ENCODE data around the gene SEPTIN3.
"Not testable (repeated sequence)": the region's sequence is repeated elsewhere in the genome, so short reads cannot be mapped to it uniquely, and the experiment has no call there.

Gene SEPTIN3

DNA sequence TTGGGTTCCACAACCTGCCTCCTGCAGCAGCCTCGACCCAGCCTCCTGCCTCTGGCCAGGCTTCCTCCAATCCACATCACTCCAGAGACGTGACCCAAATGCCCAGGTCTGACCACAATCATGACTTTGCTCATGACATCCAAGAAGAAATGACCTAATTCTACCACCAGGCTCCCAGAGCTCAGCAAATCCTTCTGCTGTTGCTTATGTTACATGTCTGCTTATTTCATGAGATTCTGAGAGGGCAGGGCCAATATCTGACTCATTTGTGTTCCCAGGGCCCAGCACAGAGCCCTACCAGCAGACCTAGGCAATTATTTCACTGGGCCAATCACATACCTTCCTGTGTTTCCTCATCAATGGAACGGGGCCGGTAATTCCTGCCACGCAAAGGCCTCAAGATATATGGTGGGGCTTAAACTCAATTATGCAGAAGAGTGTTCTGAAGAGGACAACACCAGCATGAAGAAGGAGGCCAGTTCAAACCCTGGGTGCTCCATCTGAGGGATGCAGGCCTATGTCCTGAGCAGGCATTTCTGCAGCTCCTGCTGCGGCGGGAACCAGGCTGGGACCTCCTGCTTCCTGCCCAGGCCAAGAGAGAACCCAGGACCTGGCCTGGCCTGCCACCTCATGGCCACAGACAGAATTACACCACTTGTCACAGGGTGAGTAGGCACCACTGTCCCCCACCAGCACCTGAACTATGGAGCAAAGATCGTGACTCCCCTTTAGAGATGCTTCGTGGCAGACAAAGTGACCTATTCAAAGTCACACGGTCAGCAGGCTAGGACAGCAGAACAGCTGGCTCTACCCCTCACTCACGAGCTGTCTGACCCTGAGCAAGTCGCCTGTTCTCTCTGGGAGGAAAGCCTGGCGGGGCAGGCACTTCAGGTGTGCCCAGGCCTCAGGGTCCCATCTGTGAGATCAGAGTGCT is 28.1 kb upstream of the SEPTIN3 start:
- peak; percentile 66 to 70 for DNase-seq (ENCODE audit: low read depth in 2 of 2)

DNA sequence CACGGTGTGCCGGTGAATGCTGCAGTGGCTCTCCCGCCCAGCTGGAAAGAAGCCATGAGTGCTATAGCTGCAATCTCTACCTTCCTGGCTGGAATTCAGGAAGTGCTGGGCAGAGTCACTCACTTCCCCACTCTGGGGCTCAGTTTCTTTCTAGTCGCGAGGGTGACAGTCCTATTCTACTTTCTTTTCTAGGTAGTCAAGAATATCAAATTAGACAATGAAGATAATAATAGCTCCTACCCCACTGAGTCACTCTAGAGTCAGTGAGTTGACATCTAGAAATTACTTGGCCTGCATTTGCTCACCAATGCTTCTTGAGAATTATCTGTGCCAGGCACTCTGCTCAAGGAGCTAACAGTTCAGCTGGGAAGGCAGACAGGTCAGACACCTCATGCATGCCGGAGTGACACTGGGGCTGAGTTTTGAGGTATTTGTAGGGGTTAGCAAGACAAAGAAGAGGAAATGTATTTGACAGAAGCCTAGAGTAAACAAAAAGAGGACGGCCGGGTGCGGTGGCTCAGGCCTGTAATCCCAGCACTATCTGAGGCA is 25.5 kb upstream of the SEPTIN3 start:
- DNase-seq (ENCODE audit: low read depth in 2 of 2) = no peak

DNA sequence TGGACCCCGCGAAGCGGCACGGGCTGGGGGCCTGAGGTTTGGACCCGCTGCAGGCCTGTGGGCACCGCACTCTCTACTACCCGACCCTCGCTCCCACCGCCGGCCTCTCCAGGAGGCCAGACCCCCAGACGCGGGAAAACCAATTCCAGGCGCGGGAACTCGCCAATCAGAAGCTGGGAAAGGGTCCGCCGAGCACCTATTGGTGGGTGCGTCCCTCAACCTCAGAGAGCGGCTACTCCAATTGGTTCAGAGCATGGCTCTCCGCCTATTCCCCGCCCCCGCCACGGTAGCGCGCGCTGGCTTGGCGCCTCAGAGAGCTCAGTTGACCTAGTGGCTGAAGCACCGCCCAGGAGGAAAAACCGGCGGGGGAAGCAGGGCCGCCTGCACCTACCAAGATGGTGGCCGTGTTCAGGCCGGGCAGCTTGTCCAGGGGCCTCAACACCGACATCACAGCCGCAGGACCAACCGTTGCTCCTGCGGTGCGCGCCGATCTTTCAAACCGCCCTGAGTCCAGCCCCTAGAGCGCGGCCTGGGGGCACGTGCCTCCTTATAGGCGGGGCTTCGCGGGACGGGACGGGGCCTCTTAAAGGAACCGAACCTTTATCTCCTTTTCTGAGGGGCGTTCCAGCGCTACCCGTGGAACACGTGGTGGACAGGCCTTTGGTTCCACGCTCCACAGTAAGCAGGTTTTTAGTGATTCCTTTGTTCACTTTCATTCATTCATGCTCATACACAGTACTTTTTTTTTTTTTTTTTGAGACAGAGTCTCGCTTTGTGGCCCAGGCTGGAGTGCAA is 22.4 kb upstream of the SEPTIN3 start, which contains the start of gene CENPM:
Gene CENPM, minus strand, starts transcription at position 524 of the 795 bp plus-strand sequence. Its CDS starts 76 bp downstream, at position 448.
- peak; percentile 66 to 73 for DNase-seq (ENCODE audit: low read depth in 2 of 2)

DNA sequence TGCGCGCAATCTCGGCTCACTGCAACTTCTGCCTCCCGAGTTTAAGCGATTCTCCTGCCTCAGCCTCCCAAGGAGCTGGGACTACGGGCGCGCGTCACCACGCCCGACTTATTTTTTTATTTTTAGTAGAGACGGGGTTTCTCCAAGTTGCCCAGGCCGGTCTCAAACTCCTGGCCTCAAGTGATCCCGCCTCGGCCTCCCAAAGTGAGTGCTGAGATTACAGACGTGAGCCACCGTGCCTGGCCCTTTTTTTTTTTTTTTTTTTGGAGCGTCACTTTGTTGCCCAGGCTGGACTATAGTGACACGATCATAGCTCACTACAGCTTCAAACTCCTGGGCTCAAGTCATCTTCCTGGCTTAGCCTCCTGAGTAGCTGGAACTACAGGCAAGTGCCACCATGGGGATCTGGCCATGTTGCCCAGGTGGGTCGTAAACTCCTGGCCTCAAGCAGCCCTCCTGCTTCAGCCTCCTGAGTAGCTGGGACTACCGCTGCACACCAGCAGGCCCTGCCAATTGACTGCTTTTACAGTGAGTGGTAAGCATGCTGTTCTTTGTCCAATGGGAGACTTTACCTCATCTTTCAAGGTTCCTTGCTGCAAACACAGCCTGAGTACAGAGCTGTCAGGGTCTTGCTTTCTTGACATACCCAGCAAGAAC is 21.7 kb upstream of the SEPTIN3 start:
- DNase-seq (ENCODE audit: low read depth in 2 of 2) = no peak

DNA sequence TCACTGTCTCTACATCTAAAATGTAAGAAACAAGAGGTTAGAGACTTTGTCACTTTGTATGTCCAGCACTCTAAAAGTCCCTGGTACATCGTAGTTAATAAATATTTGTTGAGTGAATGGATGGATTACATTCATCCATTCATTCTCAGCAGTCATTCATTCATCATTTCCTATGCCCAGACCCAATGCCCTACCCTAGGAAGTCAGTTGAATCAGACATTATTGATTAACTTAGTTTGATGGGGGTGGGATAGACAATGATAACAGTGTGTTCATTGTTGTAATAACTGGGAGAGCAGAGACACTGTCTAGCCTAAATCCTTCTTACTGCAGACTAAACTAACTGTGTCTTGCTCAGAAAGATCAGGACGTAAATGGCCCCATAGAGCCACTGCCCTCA is 21.1 kb upstream of the SEPTIN3 start:
- no peak for DNase-seq (ENCODE audit: low read depth in 2 of 2)

DNA sequence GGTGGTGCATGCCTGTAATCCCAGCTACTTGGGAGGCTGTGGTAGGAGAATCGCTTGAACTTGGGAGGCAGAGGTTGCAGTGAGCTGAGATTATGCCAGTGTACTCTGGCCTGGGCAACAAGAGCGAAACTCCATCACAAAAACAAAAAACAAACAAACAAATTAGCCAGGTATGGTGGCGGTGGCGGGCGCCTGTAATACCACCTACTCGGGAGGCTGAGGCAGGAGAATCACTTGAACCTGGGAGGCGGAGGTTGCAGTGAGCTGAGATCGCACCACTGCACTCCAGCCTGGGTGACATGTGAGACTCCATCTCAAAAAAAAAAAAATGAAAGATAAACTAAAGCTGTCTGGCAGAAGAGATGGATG is 20.3 kb upstream of the SEPTIN3 start:
- DNase-seq (ENCODE audit: low read depth in 2 of 2) = not testable (repeated sequence)

DNA sequence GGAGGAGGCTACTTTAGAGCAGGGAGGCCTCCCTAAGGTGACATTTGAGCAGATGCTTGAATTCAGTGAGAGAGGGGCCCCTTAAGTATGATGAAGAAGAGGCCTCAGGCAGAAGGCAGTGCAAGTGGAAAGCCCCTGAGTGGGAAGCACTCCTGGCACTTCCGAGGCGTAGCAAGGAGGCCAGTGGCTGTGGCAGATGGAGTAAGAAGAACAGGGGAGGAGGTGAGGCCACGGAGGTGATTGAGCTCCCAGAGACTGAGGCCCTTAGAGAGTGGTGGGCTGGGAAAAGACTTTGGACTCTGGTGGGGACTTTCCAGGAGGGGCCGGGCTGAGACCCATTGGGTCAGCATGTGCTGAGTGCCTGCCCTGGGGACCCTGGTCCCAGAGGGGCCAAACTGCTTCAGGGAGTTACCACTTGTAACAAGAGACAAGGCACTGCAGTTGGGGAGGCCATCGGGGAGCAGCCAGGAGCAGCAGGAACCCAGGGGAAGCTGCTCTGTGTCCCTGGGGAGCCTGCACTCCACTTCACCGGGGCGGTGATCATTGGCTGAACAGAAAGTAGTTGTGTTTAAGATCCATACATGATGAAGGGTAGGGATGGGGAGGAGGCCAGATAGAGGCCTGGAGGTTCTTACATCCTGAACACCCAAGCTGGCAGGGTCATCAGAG is 19.8 kb upstream of the SEPTIN3 start:
- DNase-seq (ENCODE audit: low read depth in 2 of 2) = no peak

DNA sequence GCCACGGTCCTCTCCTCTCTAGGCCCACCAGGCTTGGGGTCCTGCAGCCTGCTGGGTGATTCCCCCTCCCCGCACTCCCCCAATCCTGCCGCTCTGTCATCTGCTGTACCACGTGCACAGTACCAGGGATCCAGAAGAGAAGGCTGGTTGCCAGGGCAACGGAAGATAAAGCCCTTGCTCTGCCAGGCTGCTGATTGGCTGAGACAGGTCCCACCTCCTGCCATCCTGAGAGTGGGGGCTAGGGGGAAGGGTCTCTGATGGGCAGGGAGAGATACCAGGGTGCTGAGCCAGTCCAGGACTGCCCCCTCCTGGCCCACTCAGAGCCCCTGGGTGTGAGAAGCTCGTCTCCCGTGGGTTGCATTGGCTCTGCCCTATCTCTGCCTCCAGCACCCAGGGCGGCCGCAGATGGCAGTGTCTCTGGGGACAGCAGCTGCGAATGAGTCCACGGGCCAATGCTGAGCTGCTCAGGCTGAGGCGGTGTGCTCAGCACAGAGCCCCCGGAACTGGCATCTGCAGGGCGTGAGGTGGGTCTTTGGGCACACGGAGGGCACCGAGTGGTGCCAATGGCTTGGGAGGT is 17.3 kb upstream of the SEPTIN3 start, which contains the start of gene SMIM45:
Gene SMIM45, plus strand, starts transcription at position 253 of the 577 bp plus-strand sequence.
- no peak for DNase-seq (ENCODE audit: low read depth in 2 of 2)

DNA sequence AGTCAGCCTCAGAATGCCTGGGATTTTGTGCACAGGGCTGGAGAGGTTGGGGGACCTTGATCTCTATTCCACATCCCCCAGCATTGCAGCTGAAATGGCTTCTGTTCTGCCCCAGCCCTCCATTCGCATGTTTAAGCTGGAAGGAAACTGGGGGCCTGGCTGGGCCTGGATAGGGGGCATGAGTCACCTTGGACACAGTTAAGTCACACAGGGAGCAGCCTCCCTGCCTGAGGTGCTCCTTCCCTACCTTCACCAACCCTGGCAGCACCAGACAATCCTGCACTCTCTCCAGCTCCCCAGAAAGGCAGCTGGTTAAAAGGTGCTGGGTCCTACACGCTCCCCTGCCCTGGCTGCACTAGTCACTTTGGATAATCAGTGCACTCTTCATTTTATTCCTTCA is 16.5 kb upstream of the SEPTIN3 start:
- no peak for DNase-seq (ENCODE audit: low read depth in 2 of 2)

DNA sequence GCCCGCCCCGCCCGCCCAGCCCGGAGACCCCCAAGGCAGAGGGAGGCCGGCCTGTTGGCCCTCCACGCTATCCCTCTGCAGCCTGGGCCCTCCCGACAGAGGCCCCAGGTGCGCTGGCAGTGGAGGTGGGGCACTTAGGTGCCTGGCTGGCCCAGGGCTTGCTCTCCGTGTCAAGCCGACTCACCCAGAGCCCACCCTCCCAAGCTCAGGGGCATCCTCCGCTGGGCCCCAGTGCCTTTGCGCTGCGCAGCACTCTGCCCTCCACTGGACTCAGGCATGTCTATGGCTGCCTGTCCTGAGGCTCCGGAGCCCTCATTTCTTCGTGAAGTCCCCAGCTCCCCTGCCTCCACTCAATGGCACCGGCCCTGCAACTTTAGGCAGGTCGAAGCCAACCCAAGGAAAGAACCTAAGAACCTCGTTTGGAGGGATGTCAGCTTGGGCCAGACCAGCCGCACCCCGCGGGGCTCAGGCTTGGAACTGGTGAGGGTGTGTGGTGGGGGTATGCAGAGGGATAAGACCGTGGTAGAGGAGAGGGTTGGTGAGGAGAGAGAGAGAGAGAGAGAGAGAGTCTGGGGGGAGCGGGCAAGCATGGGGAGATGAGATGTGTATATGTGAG is 11.2 kb upstream of the SEPTIN3 start:
- DNase-seq (ENCODE audit: low read depth in 2 of 2) = no peak

DNA sequence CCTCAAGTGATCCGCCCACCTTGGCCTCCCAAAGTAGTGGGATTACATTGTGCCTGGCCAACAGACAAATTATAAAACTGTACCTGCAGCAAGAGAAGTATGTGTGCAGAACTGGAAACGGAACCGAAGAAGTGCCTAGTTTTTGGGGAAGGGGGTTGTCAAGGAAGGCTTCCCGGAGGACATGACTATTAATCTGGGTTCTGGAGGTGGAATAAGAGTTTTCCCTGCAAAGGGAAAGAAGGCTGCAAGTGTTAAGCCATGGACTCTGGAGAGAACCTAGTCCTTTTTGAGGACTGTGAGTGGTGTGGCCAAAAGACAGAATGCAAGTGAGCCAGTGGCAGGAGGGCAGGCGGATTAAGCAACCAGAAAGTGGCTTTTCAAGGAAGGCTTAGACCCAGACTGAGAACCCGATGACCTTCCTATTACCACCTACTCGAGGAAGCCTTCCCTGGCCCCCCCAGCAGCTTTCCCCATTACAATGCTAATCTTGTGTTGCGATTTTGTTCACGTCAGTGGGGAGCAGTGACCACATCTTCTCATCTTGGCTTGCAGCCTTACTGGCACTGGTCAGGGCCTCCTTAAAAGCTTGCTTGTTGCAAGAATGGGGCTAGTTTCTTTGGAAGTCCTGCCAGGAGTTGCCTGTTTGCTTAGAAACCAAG is 5.7 kb upstream of the SEPTIN3 start:
- no peak for DNase-seq (ENCODE audit: low read depth in 2 of 2)

DNA sequence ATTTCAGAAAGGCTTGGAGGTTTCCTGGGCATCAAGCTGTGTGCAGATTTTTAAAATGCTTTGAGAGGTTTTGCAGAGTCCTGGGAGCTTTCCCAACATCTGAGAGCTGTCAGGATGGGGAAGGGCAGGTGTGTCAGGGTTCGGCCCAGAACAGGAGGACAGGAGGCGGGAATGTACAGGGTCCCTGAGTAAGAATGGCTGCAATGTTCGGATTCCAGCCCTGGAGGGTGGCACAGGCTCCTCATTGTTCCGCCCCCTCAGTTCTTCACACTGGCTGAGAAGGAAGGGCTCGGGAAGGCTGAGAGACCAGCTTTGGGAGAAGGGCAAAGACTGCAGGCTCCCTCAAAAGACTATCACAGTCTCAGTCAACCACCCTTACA is 5.1 kb upstream of the SEPTIN3 start:
- no peak for DNase-seq (ENCODE audit: low read depth in 2 of 2)

DNA sequence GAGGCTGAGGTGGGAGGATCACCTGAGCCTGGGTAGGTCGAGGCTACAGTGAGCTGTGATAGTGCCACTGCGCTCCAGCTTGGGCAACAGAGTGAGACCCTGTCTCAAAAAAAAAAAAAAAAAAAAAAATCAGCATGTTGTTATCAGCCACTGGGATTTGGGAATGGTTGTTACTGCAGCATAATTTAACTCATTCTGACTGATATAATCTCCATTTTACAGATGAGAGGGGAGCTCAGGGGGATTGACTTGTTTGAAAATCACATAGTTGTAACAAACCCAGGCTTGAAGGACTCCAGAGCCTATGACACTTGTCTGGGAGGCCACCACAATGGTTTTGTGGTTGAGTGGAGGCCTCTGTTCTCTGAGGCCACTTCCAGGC is 3.0 kb upstream of the SEPTIN3 start:
- no peak for DNase-seq (ENCODE audit: low read depth in 2 of 2)

DNA sequence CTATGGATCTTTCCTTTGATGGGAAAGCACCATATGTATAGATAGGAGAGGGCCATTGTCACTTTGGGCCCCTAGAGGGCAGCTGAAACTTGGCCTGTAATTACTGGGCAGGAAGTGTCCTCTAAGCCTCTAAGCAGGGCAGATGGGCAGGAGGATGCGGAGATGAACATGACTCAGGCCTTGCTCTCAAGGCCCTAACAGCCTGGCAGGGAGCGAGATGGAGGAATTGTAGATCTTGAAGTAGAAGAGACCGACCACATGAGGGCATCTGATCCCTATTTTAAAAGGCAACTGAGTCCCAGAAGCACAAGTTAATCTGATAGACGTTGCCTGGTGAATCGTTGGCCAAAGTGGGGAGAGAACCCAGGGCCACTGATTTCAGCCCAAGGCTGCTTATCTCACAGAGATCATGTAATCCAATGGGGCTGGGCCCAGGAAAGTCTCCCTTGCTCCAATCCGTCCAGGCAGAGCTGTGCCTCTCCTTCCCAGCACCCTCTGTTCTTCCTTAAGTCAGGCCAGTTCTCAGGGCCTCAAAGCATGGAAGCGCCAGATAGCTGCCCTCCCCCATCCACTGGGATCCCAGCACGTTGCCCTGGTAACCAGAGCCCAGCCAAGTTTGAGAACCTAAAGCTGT is 2.5 kb upstream of the SEPTIN3 start:
- DNase-seq (ENCODE audit: low read depth in 2 of 2) = no peak

DNA sequence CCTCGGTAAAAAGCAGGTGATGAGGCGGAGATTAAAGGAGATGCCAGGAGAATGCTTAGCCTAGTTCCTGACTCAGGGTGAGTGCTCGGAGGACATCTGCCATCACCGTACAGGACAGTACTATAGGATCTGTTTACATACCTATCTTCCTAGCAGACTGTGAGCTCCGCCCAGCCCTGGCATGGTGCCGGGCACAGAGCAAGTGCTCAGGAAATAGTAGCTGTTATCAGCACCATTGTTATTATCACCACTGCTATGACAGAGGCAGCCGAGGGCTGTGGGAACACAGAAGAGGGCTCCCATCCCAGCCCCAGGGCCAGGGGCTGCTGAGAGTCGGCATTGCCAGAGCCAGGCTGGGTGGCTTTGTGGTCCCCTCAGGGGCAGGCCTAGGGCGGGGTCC is 642 bp upstream of the SEPTIN3 start:
- no peak for DNase-seq (ENCODE audit: low read depth in 2 of 2)

DNA sequence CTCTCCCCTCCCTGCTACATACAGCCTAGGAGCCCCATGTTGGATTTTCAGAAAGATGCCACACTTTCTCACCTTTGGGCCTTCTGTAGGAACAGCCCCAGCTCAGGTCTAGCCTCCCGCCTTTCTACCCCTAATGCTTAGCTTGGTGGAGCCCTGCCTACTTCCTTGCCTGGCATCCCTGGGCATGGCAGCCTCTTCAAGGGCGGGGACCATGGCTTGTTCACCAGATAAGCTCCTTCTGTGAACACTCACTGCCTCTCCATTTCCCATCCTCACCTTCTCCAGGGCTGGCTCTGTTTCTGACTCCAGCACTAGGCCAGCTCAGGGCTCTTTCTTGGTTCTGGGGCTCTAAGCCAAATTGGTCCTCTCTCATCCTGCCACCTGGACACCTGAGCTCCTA is 1.4 kb downstream of the SEPTIN3 start:
- DNase-seq (ENCODE audit: low read depth in 2 of 2) = no peak

DNA sequence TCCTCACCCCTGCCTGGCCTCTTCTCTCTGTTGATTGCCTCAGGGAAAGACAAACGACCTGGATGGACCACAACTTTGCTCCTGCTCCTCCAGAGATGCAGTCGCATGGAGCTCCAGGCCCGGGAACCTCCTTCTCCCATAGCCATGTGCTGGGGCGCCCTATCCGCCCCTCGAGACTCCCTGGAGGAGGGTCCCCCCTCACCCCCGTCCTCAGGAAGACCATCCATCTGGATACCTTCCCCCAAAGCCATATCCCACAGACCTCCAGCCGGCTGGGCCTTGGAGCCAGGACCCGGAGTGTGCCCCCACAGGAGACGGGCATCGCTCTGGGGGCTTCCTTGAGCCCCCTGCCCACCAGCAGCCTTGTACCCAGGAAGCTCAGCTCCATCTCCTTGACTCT is 2.2 kb downstream of the SEPTIN3 start:
- no peak for DNase-seq (ENCODE audit: low read depth in 2 of 2)

DNA sequence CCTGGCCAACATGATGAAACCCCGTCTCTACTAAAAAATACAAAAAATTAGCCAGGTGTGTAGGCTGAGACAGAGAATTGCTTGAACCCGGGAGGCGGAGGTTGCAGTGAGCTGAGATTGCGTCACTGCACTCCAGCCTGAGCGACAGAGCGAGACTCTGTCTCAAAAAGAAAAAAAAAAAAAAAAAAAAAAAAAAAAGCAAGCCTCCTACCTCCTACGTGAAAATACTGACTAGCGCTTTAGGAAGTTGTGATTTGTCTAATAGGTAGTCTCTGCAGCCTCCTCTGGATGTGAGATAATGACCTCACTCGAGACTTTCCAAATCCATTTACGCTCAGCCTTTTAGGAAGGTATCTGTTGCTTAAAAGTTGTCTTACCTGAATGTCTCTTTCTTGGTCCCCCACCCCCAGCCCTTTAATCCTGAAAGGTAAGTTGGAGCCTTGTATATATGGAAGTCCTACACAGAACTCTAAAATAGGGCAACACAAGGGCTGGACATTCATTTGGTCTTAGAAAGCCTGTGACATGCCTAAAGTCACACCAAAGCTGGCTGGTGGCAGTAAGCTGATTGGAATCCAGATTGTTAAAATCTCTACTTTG is 5.5 kb downstream of the SEPTIN3 start:
- DNase-seq (ENCODE audit: low read depth in 2 of 2) = no peak

All from stimulated activated CD8-positive, alpha-beta memory T cell treated with anti-CD3 and anti-CD28 coated beads, Interleukin-2, amount 100 ng/mL, for 1 hour (primary cell).